AG10803 (cell line): ENCODE measurements around the gene CUL7.
"Not testable (repeated sequence)": the region's sequence is repeated elsewhere in the genome, so short reads cannot be mapped to it uniquely, and the experiment has no call there.

Experiments
- DNase-seq: peaks from one replicate; pipeline ENCODE4 v3.0.0; 2010; ENCODE audit warnings: low read depth
- H3K4me3 ChIP-seq: 2 replicates; pipeline ENCODE4 v1.5.1; 2011; ENCODE audit warnings: mild to moderate bottlenecking, low read length, control low read depth
- CTCF ChIP-seq: conservative IDR thresholded peaks from 2 replicates; pipeline ENCODE4 v1.5.1; 2011; ENCODE audit warnings: mild to moderate bottlenecking, low read length, control low read depth, inconsistent platforms

CUL7 gene

GRCh38 chr6:43007126-43007525, 46.5 kb downstream of the CUL7 start:
- TF ChIP-seq CTCF, result no peak
- H3K4me3 ChIP-seq, result no peak overlapping the region

GRCh38 chr6:43006251-43006650, 47.4 kb downstream of the CUL7 start:
- DNase-seq, result no peak
- H3K4me3 ChIP-seq, result no peak overlapping the region
- TF ChIP-seq CTCF, result no peak

More at GRCh38 chr6:43007126-43007525, 46.5 kb downstream of the CUL7 start:
- DNase-seq, result no peak

DNA sequence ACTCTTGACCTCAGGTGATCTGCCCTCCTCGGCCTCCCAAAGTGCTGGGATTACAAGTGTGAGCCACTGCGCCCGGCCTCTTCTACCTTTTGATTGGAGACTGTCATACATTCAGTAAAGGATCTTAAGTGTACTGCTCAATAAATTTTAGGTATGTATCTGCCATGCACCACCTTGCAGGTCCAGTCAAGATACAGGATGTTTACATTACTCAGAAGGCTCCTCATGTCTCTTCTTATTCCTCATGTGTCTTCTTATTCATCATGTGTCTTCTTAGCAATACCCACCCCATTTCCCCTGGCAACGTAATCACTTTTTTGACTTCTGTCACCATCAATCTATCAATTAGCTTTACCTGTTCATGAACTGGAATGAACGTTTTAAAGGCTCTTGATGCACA, 47.8 kb downstream of the CUL7 start:
- TF ChIP-seq CTCF, result no peak
- no peak for DNase-seq

GRCh38 chr6:43001843-43002242, 51.8 kb downstream of the CUL7 start:
- no peak overlapping the region for H3K4me3 ChIP-seq
- TF ChIP-seq CTCF, result no peak
- no peak for DNase-seq

More for the DNA sequence above, 47.8 kb downstream of the CUL7 start:
- no peak overlapping the region for H3K4me3 ChIP-seq

- DNase-seq, H3K4me3 ChIP-seq: not testable (repeated sequence)
Measured at GRCh38 chr6:42998205-42998604, 55.4 kb downstream of the CUL7 start.

DNA sequence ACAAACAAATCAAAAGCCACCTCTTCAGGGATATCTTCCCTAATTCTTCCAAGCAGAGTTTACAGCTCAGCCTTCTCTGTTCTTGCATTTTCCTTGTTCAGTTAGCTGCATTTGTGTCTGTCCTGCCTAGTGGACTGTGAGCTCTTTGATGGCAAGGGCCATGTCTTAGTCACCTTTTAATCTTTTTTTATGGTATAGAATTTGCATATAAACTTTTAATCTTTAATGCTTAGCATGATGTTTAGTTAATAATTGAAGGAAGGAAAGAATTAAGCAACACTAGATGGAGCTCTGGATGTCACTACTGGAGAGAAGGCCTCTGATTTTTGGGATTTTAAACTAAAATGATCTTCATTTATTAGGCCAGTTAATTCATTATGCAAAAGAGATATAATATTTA, 57.1 kb downstream of the CUL7 start:
- peak; percentile 12; the same call in 1 of the 2 replicates for TF ChIP-seq CTCF
- no peak for DNase-seq
- no peak overlapping the region for H3K4me3 ChIP-seq

- no peak overlapping the region for H3K4me3 ChIP-seq
- peak; percentile 34 for DNase-seq
- TF ChIP-seq CTCF, result no peak
Measured at GRCh38 chr6:42993445-42993844, 60.2 kb downstream of the CUL7 start.

DNA sequence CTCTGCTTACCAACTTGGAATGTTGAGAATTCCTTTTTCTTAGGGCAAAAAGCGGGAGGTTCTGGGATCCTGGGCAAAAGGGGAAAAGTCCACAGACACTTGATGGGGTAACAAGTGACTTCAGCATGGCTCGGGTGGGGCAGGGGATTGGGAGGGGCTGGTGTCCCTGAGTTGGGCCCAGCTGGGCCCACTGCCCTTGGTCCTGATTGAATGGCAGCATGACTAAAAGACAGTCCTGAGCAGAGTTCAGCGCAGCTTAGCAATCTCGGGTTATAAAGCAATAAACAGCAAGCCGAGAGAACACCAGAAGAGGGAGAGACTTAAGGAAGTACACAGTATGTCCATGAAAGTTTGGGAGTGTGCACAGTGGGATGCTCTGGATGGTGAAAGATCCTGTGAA, 63.7 kb downstream of the CUL7 start:
- no peak for TF ChIP-seq CTCF
- no peak for DNase-seq
- H3K4me3 ChIP-seq, result no peak overlapping the region
